SKM-1 (cell line): ENCODE measurements around the gene CHRND.

Source experiments
- DNase-seq: peaks from one replicate; lab custom pipeline; 2025; ENCODE audit not compliant: unreplicated experiment; lab: John Stamatoyannopoulos, UW

Gene CHRND

DNA sequence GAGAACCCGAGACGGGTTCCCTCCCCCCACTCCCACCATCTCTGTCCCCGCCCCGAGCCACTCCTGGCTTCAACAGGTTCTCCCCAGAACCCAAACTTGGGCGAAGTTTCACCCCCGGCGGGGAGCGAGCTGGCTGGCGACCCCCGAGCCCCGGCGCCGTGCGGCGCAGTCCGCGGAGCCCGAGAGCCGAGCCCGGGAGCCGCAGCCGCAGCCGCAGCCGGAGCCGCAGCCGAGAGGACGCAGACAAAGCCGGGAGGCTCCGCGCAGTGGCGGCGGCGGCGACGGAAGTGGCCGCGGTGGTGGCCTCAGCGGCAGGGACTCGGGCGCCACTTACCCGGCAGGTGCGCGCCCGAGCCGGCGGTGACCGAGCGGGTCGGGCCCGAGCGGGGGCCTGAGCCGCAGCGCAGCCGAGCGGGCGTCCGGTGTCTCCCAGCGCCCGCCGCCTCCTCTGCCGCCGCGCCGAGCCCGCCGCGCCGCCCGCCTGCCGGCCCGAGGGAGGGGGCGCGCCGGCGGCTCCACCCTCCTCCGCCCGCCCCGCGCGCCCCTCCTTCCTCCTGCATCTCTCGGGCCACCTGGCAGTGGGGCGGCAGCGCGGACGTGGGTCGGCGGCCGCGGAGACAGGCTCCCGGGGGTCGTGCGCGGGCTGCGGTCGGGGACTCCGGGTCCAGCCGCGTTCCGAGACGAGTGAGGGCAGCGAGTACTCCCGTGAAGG is 38.4 kb upstream of the CHRND start, which contains the start of gene ECEL1:
Gene ECEL1 (minus strand): TSS at position 450 of the 712 bp plus-strand sequence. CDS start 1,181 bp downstream, outside the sequence.
- DNase-seq, result no peak

GRCh38 chr2:232488097-232488711 is 37.8 kb upstream of the CHRND start:
- no peak for DNase-seq

DNA sequence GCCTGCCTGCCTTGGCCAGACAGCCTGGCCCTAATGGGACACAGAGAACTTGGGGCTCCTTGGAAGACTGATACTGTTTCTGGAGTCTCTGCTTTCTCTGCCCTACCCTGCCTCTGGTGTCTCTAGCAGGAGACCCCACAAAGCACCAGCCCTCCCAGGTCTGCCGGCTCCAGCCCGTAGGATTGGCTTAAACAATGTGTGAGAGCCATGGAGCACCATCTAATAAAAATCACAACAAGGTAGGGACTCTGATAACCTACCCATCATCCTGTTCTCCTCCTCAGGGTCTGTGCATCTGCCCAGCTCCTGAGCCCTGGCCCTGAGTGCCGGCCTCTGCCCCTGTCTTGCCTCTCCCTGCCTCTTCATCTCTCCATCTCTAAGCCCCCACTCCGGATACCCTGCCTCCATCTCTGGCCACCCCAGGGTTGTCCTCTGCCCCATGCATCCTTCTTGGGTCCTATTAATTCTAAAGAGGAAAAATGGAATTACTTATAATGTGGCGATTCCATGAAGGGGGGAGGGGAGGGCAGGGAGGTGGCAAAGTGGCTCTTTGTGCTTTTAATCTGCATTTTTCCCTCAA is 37.1 kb upstream of the CHRND start:
- DNase-seq, result no peak

- DNase-seq, result no peak
Observed at GRCh38 chr2:232489516-232490220, 36.3 kb upstream of the CHRND start.

DNA sequence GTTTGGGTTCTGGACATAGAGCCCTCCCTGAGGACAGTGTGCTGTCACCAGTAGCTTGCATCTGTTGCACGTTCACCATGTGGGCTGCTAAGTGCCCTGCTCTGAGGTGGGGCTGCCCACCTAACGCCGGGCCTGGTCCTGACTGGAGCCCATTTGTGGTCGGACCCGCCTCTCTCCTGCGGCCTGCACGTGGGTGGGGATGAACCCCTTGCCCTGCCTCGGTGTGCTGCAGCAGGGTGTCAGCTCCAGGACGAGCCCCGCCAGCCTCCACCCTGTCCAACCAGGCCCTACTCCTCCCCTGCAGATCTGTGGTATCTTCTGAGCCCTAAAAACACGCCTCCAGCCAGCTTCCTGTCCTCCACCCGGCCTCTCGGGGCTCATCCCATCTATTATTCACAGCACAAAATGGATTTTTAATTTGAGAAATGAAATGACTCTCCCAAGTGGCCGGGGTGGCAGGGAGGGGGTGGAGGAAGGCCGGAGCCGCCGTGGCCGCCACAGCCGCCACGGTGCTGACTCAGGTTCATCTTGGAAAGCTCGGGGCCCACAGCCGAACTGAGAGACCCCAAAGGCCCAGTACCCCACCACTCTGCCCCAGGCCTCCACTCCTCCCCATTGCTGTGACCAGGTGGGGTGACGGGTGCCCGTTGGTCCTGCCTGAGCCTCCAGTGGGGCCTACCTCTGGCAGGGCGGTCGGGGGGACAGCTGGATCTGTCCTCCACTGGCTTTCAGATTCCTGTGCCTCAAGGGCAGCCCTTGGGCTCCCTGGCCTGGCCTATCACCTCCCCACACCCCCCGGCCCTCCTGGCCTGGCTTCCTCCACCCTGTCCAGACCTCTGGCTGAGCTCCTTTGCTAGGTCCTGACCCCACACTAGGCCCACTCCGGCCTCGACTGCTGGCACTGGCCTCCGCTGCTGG is 35.5 kb upstream of the CHRND start:
- no peak for DNase-seq

DNA sequence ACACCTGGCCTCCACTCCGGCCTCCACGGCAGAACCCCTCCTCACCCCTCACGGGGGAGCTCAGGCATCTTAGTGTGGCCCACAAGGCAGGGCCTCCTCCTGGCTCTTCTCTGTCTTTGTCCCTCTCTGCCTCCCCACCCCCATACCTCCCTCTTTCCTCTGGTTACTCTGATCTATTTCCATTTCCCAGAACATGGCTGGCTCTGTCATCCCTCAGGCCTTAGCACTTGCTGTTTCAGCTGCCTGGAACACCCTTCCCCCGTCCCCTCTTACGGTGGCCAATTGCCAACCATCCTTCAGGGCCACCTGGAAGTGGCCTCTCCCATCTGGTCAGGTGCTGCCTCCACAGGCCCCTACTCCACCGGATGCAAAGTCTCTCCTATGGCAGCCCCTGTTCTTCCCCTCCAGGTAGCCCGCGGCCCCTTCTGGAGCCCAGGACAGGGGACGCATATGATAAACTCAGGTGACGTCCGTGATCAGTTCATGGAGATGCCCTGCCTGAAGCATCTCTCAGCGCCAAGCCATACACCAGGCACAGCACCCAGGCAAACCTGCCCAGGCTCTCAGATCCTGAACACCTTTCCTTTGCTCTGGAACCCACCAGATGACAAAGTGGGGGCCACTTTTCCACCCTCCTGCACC is 34.7 kb upstream of the CHRND start:
- no peak for DNase-seq

DNA sequence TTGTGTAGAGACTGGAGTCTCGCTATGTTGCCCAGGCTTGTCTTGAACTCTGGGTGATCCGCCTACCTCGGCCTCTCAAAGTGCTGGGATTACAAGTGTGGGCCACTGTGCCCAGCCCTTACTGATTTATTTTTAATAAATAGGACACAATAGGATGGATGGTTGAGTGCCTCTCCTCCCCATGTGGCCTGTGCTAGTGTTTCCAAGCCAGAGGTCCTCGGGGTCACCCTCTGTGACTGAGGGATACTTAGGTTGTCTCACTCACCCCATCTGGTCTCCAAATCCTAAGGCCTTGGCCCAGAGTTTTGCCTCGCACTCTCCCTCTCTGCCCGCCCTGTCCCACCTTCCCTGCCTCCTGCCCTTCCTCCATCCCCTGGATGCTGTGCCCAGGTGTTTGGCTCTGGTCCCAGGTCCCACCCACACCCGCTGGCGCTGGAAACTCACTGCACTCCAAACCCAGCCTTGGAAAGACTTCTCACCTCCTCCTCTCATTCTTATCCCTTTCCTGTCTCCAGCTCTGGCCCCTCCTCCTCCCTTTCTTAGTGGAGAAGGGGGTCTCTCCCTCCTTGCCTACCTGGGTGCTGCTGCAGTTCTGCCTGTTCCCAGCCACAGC is 33.6 kb upstream of the CHRND start:
- DNase-seq, result no peak

- DNase-seq, result no peak
Observed at GRCh38 chr2:232492963-232493700, 32.8 kb upstream of the CHRND start.

DNA sequence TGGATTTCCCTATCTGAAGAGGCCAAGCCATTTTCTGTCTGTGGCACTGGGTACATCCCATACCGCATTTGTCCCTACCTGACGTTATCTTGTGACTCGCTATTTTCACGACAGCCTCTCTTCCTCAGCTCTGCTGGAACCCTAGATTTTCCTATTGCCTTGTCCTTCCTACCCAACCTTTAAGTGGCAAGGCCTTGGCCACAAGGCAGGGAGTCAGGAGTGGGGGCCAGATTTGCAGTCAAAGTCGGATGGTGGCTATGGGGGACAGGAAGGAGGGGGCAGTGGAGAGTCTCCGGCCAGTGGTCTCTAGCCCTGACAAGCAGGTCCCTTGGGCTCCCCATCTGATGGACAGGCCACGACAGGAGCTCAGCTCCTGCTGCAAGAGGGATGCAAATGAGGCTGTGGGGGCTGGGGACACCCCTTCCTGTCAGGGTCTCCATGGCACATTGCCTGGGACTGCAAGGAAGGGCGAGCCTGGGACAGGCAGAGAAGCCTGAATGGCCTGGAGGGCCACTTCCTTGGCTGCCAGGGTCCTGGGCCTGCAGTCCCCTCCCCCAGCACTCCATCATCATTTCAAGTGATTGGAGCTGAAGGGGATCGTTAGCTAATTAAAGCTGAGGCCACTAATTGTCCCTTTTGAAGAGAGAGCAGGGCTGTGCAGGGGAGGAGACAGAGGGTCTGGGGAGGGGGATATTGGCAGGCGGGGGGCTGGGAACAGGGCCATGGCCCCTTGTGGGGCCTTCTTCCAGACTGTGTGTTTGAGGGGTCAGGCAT is 32.1 kb upstream of the CHRND start:
- no peak for DNase-seq

- no peak for DNase-seq
Observed at GRCh38 chr2:232494542-232494941, 31.4 kb upstream of the CHRND start.

DNA sequence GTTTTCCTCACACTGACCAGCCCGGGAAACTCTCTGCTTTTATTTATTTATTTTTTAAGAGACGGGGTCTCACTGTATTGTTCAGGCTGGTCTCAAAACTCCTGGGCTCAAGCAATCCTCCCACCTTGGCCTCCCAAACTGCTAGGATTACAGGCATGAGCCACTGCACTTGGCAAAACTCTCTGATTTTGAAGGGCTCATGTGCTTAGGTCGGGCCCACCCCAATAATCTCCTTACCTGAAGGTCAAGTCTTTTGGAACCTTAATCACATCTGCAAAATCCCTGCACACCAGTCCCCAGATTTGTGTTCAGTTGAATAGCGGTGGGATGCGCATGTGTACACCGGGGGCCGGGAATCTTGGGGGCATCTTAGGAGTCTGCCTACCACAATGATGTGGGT is 30.7 kb upstream of the CHRND start:
- DNase-seq, result no peak

DNA sequence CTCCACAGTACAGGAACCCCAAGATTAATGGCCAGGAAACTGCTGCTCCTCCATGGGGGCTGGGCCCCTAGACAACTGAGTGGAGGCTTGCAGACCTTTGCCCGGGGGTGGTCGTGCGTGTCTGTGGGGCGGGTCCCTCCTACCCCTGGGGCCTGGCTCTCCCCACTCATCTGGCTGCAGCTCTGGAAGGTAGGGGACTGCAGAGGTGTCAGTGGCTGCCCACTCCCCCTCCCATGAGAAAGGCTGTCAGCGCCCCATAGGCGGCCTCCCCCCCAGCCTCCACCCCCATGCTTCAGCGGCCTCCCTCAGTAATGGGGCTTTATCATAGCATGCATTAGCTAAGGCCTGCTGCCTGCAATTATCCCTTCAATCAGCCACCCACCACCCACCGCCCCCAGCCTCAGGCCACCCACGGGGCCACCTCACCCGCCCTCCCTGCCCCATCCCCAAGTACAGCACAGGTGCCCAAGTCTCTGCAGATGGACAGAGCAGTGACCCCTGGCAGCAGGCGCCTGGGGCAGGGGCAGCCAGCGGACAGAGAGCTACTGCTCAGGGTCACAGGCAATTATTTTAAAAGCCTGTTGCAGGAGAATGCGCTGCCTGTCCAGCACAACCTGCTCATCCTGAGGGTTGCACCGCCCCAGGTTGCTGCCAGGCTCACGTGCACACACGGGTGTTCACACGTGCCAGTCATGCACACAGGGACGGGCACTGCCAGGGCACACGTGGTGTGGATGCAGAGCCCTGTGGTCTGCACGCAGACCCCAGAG is 29.3 kb upstream of the CHRND start:
- no peak for DNase-seq

GRCh38 chr2:232497348-232497747 is 28.6 kb upstream of the CHRND start:
- DNase-seq, result no peak

GRCh38 chr2:232498452-232498851 is 27.5 kb upstream of the CHRND start:
- DNase-seq, result no peak

DNA sequence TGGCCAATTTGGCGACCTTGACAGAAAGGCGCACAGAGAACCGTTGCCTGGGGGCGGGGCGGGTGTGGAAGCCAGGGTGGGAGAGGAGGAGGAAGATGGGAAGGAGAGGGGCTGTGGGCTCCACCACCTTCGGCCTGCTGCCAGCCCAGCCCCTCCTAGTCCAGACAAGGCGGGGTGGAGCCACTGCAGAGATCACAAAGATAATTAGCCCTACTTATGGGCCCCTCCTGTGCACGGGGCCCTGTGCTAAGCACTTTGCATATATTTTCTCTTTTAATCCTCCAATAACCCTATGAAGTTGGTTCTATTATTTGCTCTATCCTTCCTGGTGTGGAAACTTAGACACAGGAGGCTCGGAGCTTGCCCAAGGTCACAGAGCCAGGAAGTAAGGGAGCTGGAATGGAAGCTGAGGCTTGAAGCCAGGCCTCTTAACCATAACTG is 24.6 kb upstream of the CHRND start:
- no peak for DNase-seq

DNA sequence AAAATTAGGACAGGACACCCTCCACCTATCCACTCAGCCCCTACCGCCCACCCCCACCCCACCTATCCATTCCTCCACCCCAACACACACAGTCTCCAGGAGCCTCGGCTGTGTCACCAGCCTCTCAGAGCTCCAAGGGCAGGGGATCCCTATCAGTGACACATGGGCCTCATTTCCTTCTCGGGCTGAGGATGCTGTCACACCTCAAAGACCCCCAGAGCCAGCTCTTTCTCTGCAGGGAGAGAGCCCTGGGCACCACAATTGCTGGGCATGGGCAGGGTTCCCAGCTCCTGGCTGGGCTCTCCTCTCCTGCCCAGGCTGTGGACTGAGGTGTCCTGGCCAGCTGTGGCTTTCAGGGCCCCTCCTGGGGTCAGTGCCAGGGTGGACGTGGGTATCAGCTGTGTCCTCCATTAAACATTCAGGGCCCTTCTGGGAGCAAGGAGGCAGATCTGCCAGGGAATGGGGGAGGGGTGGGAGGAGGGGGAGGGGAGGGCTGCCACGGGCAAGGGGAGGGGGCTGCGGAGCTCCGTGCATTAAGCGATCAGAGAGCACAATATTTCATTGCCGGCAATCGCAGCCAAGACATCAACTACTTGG is 24.1 kb upstream of the CHRND start:
- DNase-seq, result no peak

DNA sequence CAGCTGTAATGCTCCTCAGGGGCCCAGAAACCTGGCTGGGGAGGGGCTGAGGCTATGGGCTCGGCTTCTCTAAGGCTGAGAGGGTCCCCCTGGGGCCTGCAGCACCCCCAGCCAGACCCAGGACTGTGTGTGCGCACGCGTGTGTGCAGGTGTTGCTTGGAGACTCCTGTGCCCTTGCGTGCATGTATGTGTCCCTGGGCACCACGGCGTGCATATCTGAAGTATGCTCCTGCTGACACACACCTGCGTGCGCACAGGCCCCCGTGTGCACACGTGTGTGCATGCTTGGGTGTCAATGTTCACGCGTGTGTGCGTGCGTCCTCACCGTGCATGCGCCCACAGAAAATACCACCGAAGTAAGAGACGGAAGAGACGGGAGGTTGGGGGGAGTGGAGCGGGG is 23.4 kb upstream of the CHRND start:
- DNase-seq, result no peak
